GM23248 (cell line): ENCODE data around the gene KRTAP1-1. TPM values are rescaled to one million over a fixed set of nuclear protein-coding genes. Genes with fewer than 3 reads are reported as not detected.

Experiments
- DNase-seq: peaks from one replicate; pipeline ENCODE4 v3.0.0-alpha.2; 2015
- H2AFZ ChIP-seq: fragments of 200-600 bp; sonication (generic); 2 replicates; pipeline ENCODE4 v1.6.1; 2016; ENCODE audit warnings: antibody characterized with exemption
- H3F3A ChIP-seq: fragments of 200-600 bp; sonication (generic); 2 replicates; pipeline ENCODE4 v1.6.1; 2016; ENCODE audit warnings: mild to moderate bottlenecking, antibody characterized with exemption, mixed run types; ENCODE audit not compliant: insufficient read depth
- H3K27ac ChIP-seq: fragments of 200-600 bp; sonication (generic); 2 replicates; pipeline ENCODE4 v1.5.1; 2016; ENCODE audit warnings: mild to moderate bottlenecking
- H3K27me3 ChIP-seq: fragments of 200-600 bp; sonication (generic); replicated peaks from 2 replicates; pipeline ENCODE4 v1.6.1; 2016; ENCODE audit warnings: mild to moderate bottlenecking; ENCODE audit not compliant: insufficient read depth
- H3K36me3 ChIP-seq: fragments of 200-600 bp; sonication (generic); 2 replicates; pipeline ENCODE4 v1.6.1; 2016; ENCODE audit warnings: low read depth, mild to moderate bottlenecking
- H3K4me1 ChIP-seq: fragments of 200-600 bp; sonication (generic); 2 replicates; pipeline ENCODE4 v1.6.1; 2016; ENCODE audit warnings: mild to moderate bottlenecking; ENCODE audit not compliant: insufficient read depth
- H3K4me2 ChIP-seq: fragments of 200-600 bp; sonication (generic); one replicate; pipeline ENCODE4 v1.6.1; 2016; ENCODE audit warnings: mild to moderate bottlenecking; ENCODE audit not compliant: unreplicated experiment
- H3K4me3 ChIP-seq: fragments of 200-600 bp; sonication (generic); 2 replicates; pipeline ENCODE4 v1.5.1; 2016; ENCODE audit warnings: mild to moderate bottlenecking
- H3K79me2 ChIP-seq: fragments of 200-600 bp; sonication (generic); 2 replicates; pipeline ENCODE4 v1.6.1; 2016; ENCODE audit warnings: mild to moderate bottlenecking; ENCODE audit not compliant: insufficient read depth
- H3K9ac ChIP-seq: fragments of 200-600 bp; sonication (generic); 2 replicates; pipeline ENCODE4 v1.6.1; 2016; ENCODE audit warnings: mild to moderate bottlenecking
- H3K9me2 ChIP-seq: fragments of 200-600 bp; sonication (generic); 2 replicates; pipeline ENCODE4 v1.6.1; 2016; ENCODE audit warnings: mixed run types, mild to moderate bottlenecking, moderate library complexity; ENCODE audit not compliant: insufficient read depth
- H3K9me3 ChIP-seq: fragments of 200-600 bp; sonication (generic); one replicate; pipeline ENCODE4 v1.6.1; 2017; ENCODE audit warnings: low read depth
- H4K20me1 ChIP-seq: fragments of 200-600 bp; sonication (generic); 2 replicates; pipeline ENCODE4 v1.6.0; 2016; ENCODE audit not compliant: insufficient read depth
- EZH2 ChIP-seq: fragments of 200-600 bp; sonication (generic); IDR thresholded peaks from 2 replicates; pipeline ENCODE4 v1.6.1; 2018; ENCODE audit warnings: antibody characterized with exemption, mild to moderate bottlenecking; ENCODE audit not compliant: insufficient read depth, poor library complexity, severe bottlenecking
- EZH2phosphoT487 ChIP-seq: fragments of 200-600 bp; sonication (generic); IDR thresholded peaks from 2 replicates; pipeline ENCODE4 v1.6.1; 2018; ENCODE audit warnings: antibody characterized with exemption, moderate library complexity, mild to moderate bottlenecking, low read depth; ENCODE audit not compliant: insufficient read depth
- WGBS, 2 experiments: methylation state at CpG; one replicate each; pipeline ENCODE4 v1.1.6; 2015 to 2017; ENCODE audit warnings: low lambda C conversion rate in 2 of 2, low coverage in 1 of 2; ENCODE audit errors: missing lambda C conversion rate in 2 of 2; 5-methylcytosine and 5-hydroxymethylcytosine counted together
- in situ Hi-C: fragments of 300-500 bp; cut with MboI; formaldehyde crosslinking; loops from 2 replicates; pipeline ENCODE4 v1.15.0; 2020
- polyA plus RNA-seq: library from polyadenylated mRNA; unstranded; fragments of >200 nt; fragmentation: Nextera tagmentation; extraction: Ambion mirVana; gene quantifications from 2 replicates; pipeline ENCODE4 v1.2.1, GENCODE V29; 2016
- total RNA-seq: library from RNA; depleted of rRNA; stranded (reverse); fragments of >200 nt; shearing (Covaris generic); gene quantifications from 2 replicates; pipeline ENCODE4 v1.2.3, GENCODE V29; 2014

Gene KRTAP1-1
- total and polyA plus RNA-seq, 2 experiments from 2014 or later: 2.6 to 4.2 TPM

GRCh38 chr17:41012326-41013120, 28.7 kb downstream of the KRTAP1-1 start:
- peak overlapping the region; percentile 16 for H3K4me2 ChIP-seq
- peaks cover 28% of the 10 kb centered on the region for H3F3A ChIP-seq
- no peaks in the 10 kb centered on the region for H3K36me3 ChIP-seq
- H3K9me2 ChIP-seq: no peaks in the 10 kb centered on the region
- no peak overlapping the region for H3K4me3 ChIP-seq
- H2AFZ ChIP-seq: peak overlapping the region; percentile 34
- H3K9me3 ChIP-seq: no peaks in the 10 kb centered on the region
- no peak overlapping the region for H3K9ac ChIP-seq
- H3K27ac ChIP-seq: peak overlapping the region; percentile 60
- TF ChIP-seq EZH2 (no peak), EZH2phosphoT487 (no peak)
- H3K4me1 ChIP-seq: peaks cover 16% of the 10 kb centered on the region
- no peaks in the 10 kb centered on the region for H4K20me1 ChIP-seq
- H3K79me2 ChIP-seq: no peaks in the 10 kb centered on the region
- DNase-seq: no peak
- H3K27me3 ChIP-seq: no peaks in the 10 kb centered on the region
- whole genome bisulfite sequencing, 2 experiments: 90 to 91% methylated on average over 6 of the region's 6 CpGs
- in situ Hi-C loops: no loop called here

- Histone ChIP-seq H3K9ac (no peak overlapping the region), H3K4me1 (peaks cover 16% of the 10 kb centered on the region)
- DNase-seq: no peak
Measured at GRCh38 chr17:41010441-41010840, 30.8 kb downstream of the KRTAP1-1 start.

GRCh38 chr17:41009936-41010335, 31.3 kb downstream of the KRTAP1-1 start:
- Histone ChIP-seq H3F3A (peaks cover 28% of the 10 kb centered on the region), H3K79me2 (no peaks in the 10 kb centered on the region), H4K20me1 (no peaks in the 10 kb centered on the region), H2AFZ (no peak overlapping the region), H3K4me3 (no peak overlapping the region), H3K4me2 (no peak overlapping the region), H3K27ac (no peak overlapping the region), H3K27me3 (no peaks in the 10 kb centered on the region), H3K9me2 (no peaks in the 10 kb centered on the region), H3K9me3 (no peaks in the 10 kb centered on the region), H3K4me1 (peaks cover 16% of the 10 kb centered on the region), H3K36me3 (no peaks in the 10 kb centered on the region), H3K9ac (no peak overlapping the region)
- WGBS, 2 experiments: 94 to 100% methylated on average over 1 of the region's 1 CpG
- in situ Hi-C loops: no loop called here
- no peak for DNase-seq
- TF ChIP-seq EZH2phosphoT487 (no peak), EZH2 (no peak)

More at GRCh38 chr17:41010441-41010840, 30.8 kb downstream of the KRTAP1-1 start:
- H2AFZ ChIP-seq: no peak overlapping the region
- H3K4me3 ChIP-seq: no peak overlapping the region
- peaks cover 28% of the 10 kb centered on the region for H3F3A ChIP-seq
- no peaks in the 10 kb centered on the region for H3K9me3 ChIP-seq
- TF ChIP-seq EZH2phosphoT487: no peak
- TF ChIP-seq EZH2: no peak
- no peaks in the 10 kb centered on the region for H4K20me1 ChIP-seq
- H3K4me2 ChIP-seq: no peak overlapping the region
- no peaks in the 10 kb centered on the region for H3K27me3 ChIP-seq
- no peaks in the 10 kb centered on the region for H3K79me2 ChIP-seq
- no peaks in the 10 kb centered on the region for H3K36me3 ChIP-seq
- in situ Hi-C loops: no loop called here
- no peak overlapping the region for H3K27ac ChIP-seq
- no peaks in the 10 kb centered on the region for H3K9me2 ChIP-seq

GRCh38 chr17:41009301-41009760, 31.9 kb downstream of the KRTAP1-1 start:
- Histone ChIP-seq H4K20me1 (no peaks in the 10 kb centered on the region), H3K9me2 (no peaks in the 10 kb centered on the region)
- 77 to 82% methylated on average over 4 of the region's 4 CpGs for WGBS, 2 experiments

More at GRCh38 chr17:41009301-41009760, 31.9 kb downstream of the KRTAP1-1 start:
- no peak for DNase-seq
- Histone ChIP-seq H2AFZ (no peak overlapping the region), H3K4me2 (no peak overlapping the region), H3K9ac (no peak overlapping the region), H3K27me3 (no peaks in the 10 kb centered on the region), H3K79me2 (no peaks in the 10 kb centered on the region), H3K4me3 (no peak overlapping the region), H3K27ac (no peak overlapping the region), H3F3A (peaks cover 23% of the 10 kb centered on the region), H3K36me3 (no peaks in the 10 kb centered on the region), H3K9me3 (no peaks in the 10 kb centered on the region), H3K4me1 (peaks cover 16% of the 10 kb centered on the region)
- in situ Hi-C loops: no loop called here
- no peak for TF ChIP-seq EZH2
